IMR-90 (cell line): Measurements from ENCODE around the gene SYT5. TPM values are rescaled to one million over a fixed set of nuclear protein-coding genes. Genes with fewer than 3 reads are reported as not detected.

Experiments used
- ATAC-seq: fragments of 200-7000 bp; cut with Tn5 transposase; 2 replicates; pipeline ENCODE4 v1.9.1; 2020; ENCODE audit warnings: low read depth, mild to moderate bottlenecking, moderate library complexity
- BruUV-seq: library from RNA; stranded (reverse); fragments of 400-500 nt; replicated peaks from 2 replicates; lab custom pipeline; 2021; lab: Mats Ljungman, UMichigan
- CTCF ChIA-PET: fragments of 300-600 bp; formaldehyde crosslinking; extraction: SDS; loops from one replicate; lab custom pipeline; 2021; ENCODE audit warnings: antibody characterized with exemption; lab: Yijun Ruan, JAX
- POLR2A ChIA-PET: fragments of 300-600 bp; sonication (Branson Sonifier 250); formaldehyde crosslinking; loops from one replicate; lab custom pipeline; 2022; ENCODE audit warnings: antibody characterized with exemption; ENCODE audit not compliant: unreplicated experiment; lab: Charles Lee
- DNase-seq: peaks from one replicate; pipeline ENCODE4 v3.0.0; 2013
- H2AFZ ChIP-seq: replicated peaks from 2 replicates; pipeline ENCODE3; 2013; ENCODE audit warnings: low read length, mild to moderate bottlenecking; ENCODE audit not compliant: poor library complexity
- H2AK5ac ChIP-seq: 2 replicates; pipeline ENCODE4 v1.6.1; 2013; ENCODE audit warnings: low read depth, low read length, inconsistent platforms
- H2AK9ac ChIP-seq: replicated peaks from 2 replicates; pipeline ENCODE3; 2013; ENCODE audit warnings: mild to moderate bottlenecking, low read depth, low read length, moderate library complexity; ENCODE audit not compliant: poor library complexity
- H2BK120ac ChIP-seq: 2 replicates; pipeline ENCODE4 v1.6.1; 2013; ENCODE audit warnings: low read depth, low read length, inconsistent platforms
- H2BK15ac ChIP-seq: 3 replicates; pipeline ENCODE4 v1.6.1; 2013; ENCODE audit warnings: low read depth, low read length, inconsistent platforms
- H2BK20ac ChIP-seq: 2 replicates; pipeline ENCODE4 v1.6.1; 2013; ENCODE audit warnings: low read depth, mild to moderate bottlenecking, inconsistent platforms, low read length, moderate library complexity
- H2BK5ac ChIP-seq: 2 replicates; pipeline ENCODE4 v1.6.1; 2013; ENCODE audit warnings: mild to moderate bottlenecking, low read depth, low read length, inconsistent platforms; ENCODE audit not compliant: poor library complexity, severe bottlenecking
- H3K14ac ChIP-seq: replicated peaks from 2 replicates; pipeline ENCODE4 v1.6.1; 2013; ENCODE audit warnings: low read depth, low read length, inconsistent platforms
- H3K18ac ChIP-seq: 2 replicates; pipeline ENCODE4 v1.6.1; 2013; ENCODE audit warnings: low read depth, low read length, control low read depth
- H3K23ac ChIP-seq: 2 replicates; pipeline ENCODE4 v1.6.1; 2013; ENCODE audit warnings: low read depth, low read length, inconsistent platforms
- H3K27ac ChIP-seq: 2 replicates; pipeline ENCODE4 v1.5.1; 2013; ENCODE audit warnings: mild to moderate bottlenecking, control low read depth, low read length; ENCODE audit not compliant: insufficient read depth
- H3K27me3 ChIP-seq: 2 replicates; pipeline ENCODE4 v1.6.1; 2013; ENCODE audit warnings: low read length; ENCODE audit not compliant: control insufficient read depth, insufficient read depth
- H3K36me3 ChIP-seq: 2 replicates; pipeline ENCODE4 v1.6.1; 2013; ENCODE audit warnings: low read length, mixed read lengths; ENCODE audit not compliant: control insufficient read depth, insufficient read depth
- H3K4ac ChIP-seq: 2 replicates; pipeline ENCODE4 v1.6.1; 2013; ENCODE audit warnings: low read depth, low read length, inconsistent platforms
- H3K4me1 ChIP-seq: 2 replicates; pipeline ENCODE4 v1.6.1; 2013; ENCODE audit warnings: low read length, mixed read lengths; ENCODE audit not compliant: control insufficient read depth, insufficient read depth
- H3K4me2 ChIP-seq: 2 replicates; pipeline ENCODE4 v1.6.1; 2013; ENCODE audit warnings: low read depth, mild to moderate bottlenecking, control low read depth, low read length, moderate library complexity
- H3K4me3 ChIP-seq: 2 replicates; pipeline ENCODE4 v1.5.1; 2013; ENCODE audit warnings: low read depth, mild to moderate bottlenecking, control low read depth, low read length, moderate library complexity; ENCODE audit not compliant: insufficient read depth
- H3K56ac ChIP-seq: 2 replicates; pipeline ENCODE4 v1.6.1; 2013; ENCODE audit warnings: low read length, inconsistent platforms; ENCODE audit not compliant: insufficient read depth; ENCODE audit errors: extremely low read depth
- H3K79me1 ChIP-seq, 2 experiments: 2 replicates each; pipeline ENCODE4 v1.6.1; 2013; ENCODE audit warnings: low read length in 2 of 2, inconsistent platforms in 1 of 2, low read depth in 1 of 2
- H3K9ac ChIP-seq: 2 replicates; pipeline ENCODE4 v1.6.1; 2013; ENCODE audit warnings: low read depth, low read length, control low read depth
- H3K9me1 ChIP-seq: 2 replicates; pipeline ENCODE4 v1.6.1; 2013; ENCODE audit warnings: low read length, inconsistent platforms; ENCODE audit not compliant: insufficient read depth
- H3K9me3 ChIP-seq: 2 replicates; pipeline ENCODE4 v1.6.1; 2013; ENCODE audit warnings: low read length; ENCODE audit not compliant: control insufficient read depth, insufficient read depth
- H4K20me1 ChIP-seq: 2 replicates; pipeline ENCODE4 v1.6.1; 2013; ENCODE audit warnings: low read length, inconsistent platforms; ENCODE audit not compliant: insufficient read depth
- H4K5ac ChIP-seq: 2 replicates; pipeline ENCODE4 v1.6.1; 2013; ENCODE audit warnings: mild to moderate bottlenecking, low read depth, low read length, control low read depth
- H4K8ac ChIP-seq, 2 experiments: 2 replicates each; pipeline ENCODE4 v1.6.1; 2013; ENCODE audit warnings: low read depth in 2 of 2, low read length in 2 of 2, control low read depth in 1 of 2, inconsistent platforms in 1 of 2
- H4K91ac ChIP-seq: 2 replicates; pipeline ENCODE4 v1.6.1; 2013; ENCODE audit warnings: low read depth, low read length, inconsistent platforms; ENCODE audit not compliant: insufficient read depth
- BHLHE40 ChIP-seq: fragments of 150-350 bp; IDR thresholded peaks from 2 replicates; pipeline ENCODE4 v1.6.1; 2016; ENCODE audit warnings: mild to moderate bottlenecking, low read depth, low read length
- CEBPB ChIP-seq: IDR thresholded peaks from 2 replicates; pipeline ENCODE4 v1.6.1; 2012; ENCODE audit warnings: low read depth, low read length, improper control_type of control experiment
- CHD1 ChIP-seq: IDR thresholded peaks from 2 replicates; pipeline ENCODE4 v1.6.1; 2012; ENCODE audit warnings: low read depth, low read length, improper control_type of control experiment
- FOS ChIP-seq: fragments of 150-350 bp; IDR thresholded peaks from 2 replicates; pipeline ENCODE4 v1.6.1; 2016; ENCODE audit warnings: low read depth, low read length
- MAFK ChIP-seq: IDR thresholded peaks from 2 replicates; pipeline ENCODE4 v1.6.1; 2012; ENCODE audit warnings: low read depth, low read length, improper control_type of control experiment
- MAZ ChIP-seq: IDR thresholded peaks from 2 replicates; pipeline ENCODE4 v1.6.1; 2012; ENCODE audit warnings: low read depth, mild to moderate bottlenecking, low read length, improper control_type of control experiment, moderate library complexity, borderline replicate concordance
- MXI1 ChIP-seq: IDR thresholded peaks from 2 replicates; pipeline ENCODE4 v1.6.1; 2012; ENCODE audit warnings: low read depth, mild to moderate bottlenecking, low read length, moderate library complexity, borderline replicate concordance
- NFE2L2 ChIP-seq: fragments of 150-350 bp; IDR thresholded peaks from 2 replicates; pipeline ENCODE4 v1.6.1; 2016; ENCODE audit warnings: low read depth, mild to moderate bottlenecking, low read length
- POLR2A ChIP-seq: IDR thresholded peaks from 2 replicates; pipeline ENCODE4 v1.6.1; 2012; ENCODE audit warnings: mild to moderate bottlenecking, low read depth, low read length
- RAD21 ChIP-seq: IDR thresholded peaks from 2 replicates; pipeline ENCODE4 v1.6.1; 2012; ENCODE audit warnings: low read length, improper control_type of control experiment
- RCOR1 ChIP-seq: IDR thresholded peaks from 2 replicates; pipeline ENCODE4 v1.6.1; 2012; ENCODE audit warnings: mild to moderate bottlenecking, low read length, improper control_type of control experiment; ENCODE audit not compliant: insufficient replicate concordance
- RFX5 ChIP-seq: IDR thresholded peaks from 2 replicates; pipeline ENCODE4 v1.8.0; 2012; ENCODE audit warnings: low read depth, mild to moderate bottlenecking, low read length, moderate library complexity
- SMC3 ChIP-seq: fragments of 150-350 bp; IDR thresholded peaks from 2 replicates; pipeline ENCODE4 v1.6.1; 2016; ENCODE audit warnings: low read depth, mild to moderate bottlenecking, antibody characterized with exemption, low read length, moderate library complexity
- WGBS, 2 experiments: methylation state at CpG; one replicate each; pipeline versions ENCODE4 v1.1.5 to v1.1.7; 2013; ENCODE audit warnings: missing lambda C conversion rate in 2 of 2; ENCODE audit not compliant: insufficient read length in 1 of 2; ENCODE audit errors: extremely low coverage in 2 of 2; 5-methylcytosine and 5-hydroxymethylcytosine counted together
- dilution Hi-C: fragments of 300-500 bp; cut with HindIII; formaldehyde crosslinking; loops from one replicate; pipeline ENCODE4 v1.14.3; 2018; ENCODE audit warnings: low sequenced_read_pairs; ENCODE audit not compliant: unreplicated experiment
- in situ Hi-C: fragments of 300-500 bp; cut with MboI; formaldehyde crosslinking; loops from 3 replicates; pipeline ENCODE4 v1.14.3; 2019; ENCODE audit warnings: low sequenced_read_pairs, inconsistent platforms, mixed read lengths
- intact Hi-C: fragments of 100-400 bp; cut with micrococcal nuclease; formaldehyde crosslinking; loops from 2 replicates; pipeline ENCODE4 v1.10.0; 2022
- polyA plus RNA-seq, 3 experiments: library from polyadenylated mRNA; depleted of rRNA; stranded (reverse); fragments of >200 nt; gene quantifications; 2 replicates each; pipeline ENCODE4 v1.2.3, GENCODE V29; 2012; ENCODE audit warnings: low replicate concordance in 1 of 3
- total RNA-seq: library from RNA; depleted of rRNA; stranded (reverse); fragments of >200 nt; gene quantifications from 2 replicates; pipeline ENCODE4 v1.2.3, GENCODE V29; 2012
- TF ChIP-seq, protein P1 (sequence below): fragments of 150-350 bp; IDR thresholded peaks from 2 replicates; pipeline ENCODE4 v1.6.1; 2017; ENCODE audit warnings: mild to moderate bottlenecking, antibody characterized with exemption, low read length, low read depth
- TF ChIP-seq, protein P2 (sequence below): fragments of 150-350 bp; IDR thresholded peaks from 2 replicates; pipeline ENCODE4 v1.6.1; 2016; ENCODE audit warnings: low read depth, mild to moderate bottlenecking, low read length, moderate library complexity, borderline replicate concordance
- TF ChIP-seq, protein P3 (sequence below): conservative IDR thresholded peaks from 2 replicates; pipeline ENCODE4 v1.5.1; 2012; ENCODE audit warnings: mild to moderate bottlenecking, low read depth, low read length, improper control_type of control experiment

The SYT5 gene
- total and polyA plus RNA-seq, 2 of the 4 experiments (the other 2 are of a cell fraction), result under 0.01 to 0.15 TPM

DNA sequence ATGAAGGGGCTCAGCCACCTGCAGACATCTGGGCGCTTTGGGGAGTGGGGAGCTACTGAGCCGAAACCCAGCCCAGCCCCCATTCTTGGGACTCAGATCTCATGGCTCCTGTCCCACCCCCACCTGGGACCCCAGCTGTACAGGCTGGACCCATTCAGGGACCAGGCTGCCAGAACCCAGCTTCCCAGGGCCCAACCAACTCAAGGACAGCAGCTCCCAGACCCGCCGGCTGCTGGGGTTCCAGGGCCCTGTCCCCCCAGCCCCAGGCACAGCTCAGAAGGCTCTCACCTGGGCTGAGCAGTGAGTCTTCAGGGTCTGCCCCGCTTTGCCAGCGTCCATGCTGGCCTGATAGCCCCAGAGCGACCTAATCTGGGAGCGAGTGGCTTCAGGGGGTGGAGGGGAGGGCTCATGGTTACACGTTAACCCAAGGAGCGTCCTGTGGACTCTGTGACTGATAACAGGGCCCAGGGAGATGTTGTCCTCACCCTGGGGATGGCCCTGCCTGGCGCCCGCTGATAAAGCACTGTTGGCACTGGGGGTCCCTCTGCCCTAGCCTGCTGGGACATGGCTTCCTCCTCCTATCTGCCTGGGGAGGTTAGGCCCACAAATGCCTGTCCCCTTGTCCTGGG, 48.4 kb upstream of the SYT5 start, which contains the start of gene TMEM86B:
Gene TMEM86B, minus strand, starts transcription at position 361 of the 629 bp plus-strand sequence. Its CDS starts 22 bp downstream, at position 339.
- no CpG with 5 or more reads among the region's 12 CpGs for WGBS, 2 experiments
- H2BK5ac ChIP-seq, result no peak within 1 kb of the TSS
- no peak within 1 kb of the TSS for H2AK5ac ChIP-seq
- H2AFZ ChIP-seq, result no peak within 1 kb of the TSS
- ChIA-PET POLR2A (no interaction called here), CTCF (no interaction called here)
- H3K4ac ChIP-seq, result no peak within 1 kb of the TSS
- DNase-seq (no peak), ATAC-seq (no peak)
- H2BK120ac ChIP-seq, result no peak within 1 kb of the TSS
- no peak within 1 kb of the TSS for H3K27ac ChIP-seq
- no TSS peak for BruUV-seq
- H2BK15ac ChIP-seq, result no peak within 1 kb of the TSS
- intact Hi-C loops (no loop called here), in situ Hi-C loops (no loop called here), dilution Hi-C loops (no loop called here)
- H3K27me3 ChIP-seq, result no peaks in the 10 kb centered on the region
- 0 out of 2 replicates have a peak, but pooled peaks cover 6% of the 10 kb centered on the region for H3K9me1 ChIP-seq
- H3K23ac ChIP-seq, result no peak within 1 kb of the TSS
- peak within 1 kb of the TSS; percentile 16 for H2AK9ac ChIP-seq
- no peak within 1 kb of the TSS for H3K14ac ChIP-seq
- no peak within 1 kb of the TSS for H2BK20ac ChIP-seq
- no peaks in the 10 kb centered on the region for H3K9me3 ChIP-seq
- no peak within 1 kb of the TSS for H4K91ac ChIP-seq
- no peak within 1 kb of the TSS for H3K4me3 ChIP-seq
- peaks cover 15% of the 10 kb centered on the region for H4K20me1 ChIP-seq
- H3K9ac ChIP-seq, result no peak within 1 kb of the TSS
- H3K36me3 ChIP-seq, result peaks cover 51% of the 10 kb centered on the region
- H3K56ac ChIP-seq, result no peak within 1 kb of the TSS
- H3K18ac ChIP-seq, result no peak within 1 kb of the TSS
- TF ChIP-seq CEBPB, result no peak
- TF ChIP-seq FOS, result no peak
- TF ChIP-seq MAFK, result no peak
- TF ChIP-seq, protein P1, sequence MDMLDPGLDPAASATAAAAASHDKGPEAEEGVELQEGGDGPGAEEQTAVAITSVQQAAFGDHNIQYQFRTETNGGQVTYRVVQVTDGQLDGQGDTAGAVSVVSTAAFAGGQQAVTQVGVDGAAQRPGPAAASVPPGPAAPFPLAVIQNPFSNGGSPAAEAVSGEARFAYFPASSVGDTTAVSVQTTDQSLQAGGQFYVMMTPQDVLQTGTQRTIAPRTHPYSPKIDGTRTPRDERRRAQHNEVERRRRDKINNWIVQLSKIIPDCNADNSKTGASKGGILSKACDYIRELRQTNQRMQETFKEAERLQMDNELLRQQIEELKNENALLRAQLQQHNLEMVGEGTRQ, result no peak
- no peak for TF ChIP-seq BHLHE40
- no peak for TF ChIP-seq MXI1
- TF ChIP-seq, protein P2, sequence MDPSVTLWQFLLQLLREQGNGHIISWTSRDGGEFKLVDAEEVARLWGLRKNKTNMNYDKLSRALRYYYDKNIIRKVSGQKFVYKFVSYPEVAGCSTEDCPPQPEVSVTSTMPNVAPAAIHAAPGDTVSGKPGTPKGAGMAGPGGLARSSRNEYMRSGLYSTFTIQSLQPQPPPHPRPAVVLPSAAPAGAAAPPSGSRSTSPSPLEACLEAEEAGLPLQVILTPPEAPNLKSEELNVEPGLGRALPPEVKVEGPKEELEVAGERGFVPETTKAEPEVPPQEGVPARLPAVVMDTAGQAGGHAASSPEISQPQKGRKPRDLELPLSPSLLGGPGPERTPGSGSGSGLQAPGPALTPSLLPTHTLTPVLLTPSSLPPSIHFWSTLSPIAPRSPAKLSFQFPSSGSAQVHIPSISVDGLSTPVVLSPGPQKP, result no peak
- TF ChIP-seq RFX5, result no peak
- TF ChIP-seq, protein P3, sequence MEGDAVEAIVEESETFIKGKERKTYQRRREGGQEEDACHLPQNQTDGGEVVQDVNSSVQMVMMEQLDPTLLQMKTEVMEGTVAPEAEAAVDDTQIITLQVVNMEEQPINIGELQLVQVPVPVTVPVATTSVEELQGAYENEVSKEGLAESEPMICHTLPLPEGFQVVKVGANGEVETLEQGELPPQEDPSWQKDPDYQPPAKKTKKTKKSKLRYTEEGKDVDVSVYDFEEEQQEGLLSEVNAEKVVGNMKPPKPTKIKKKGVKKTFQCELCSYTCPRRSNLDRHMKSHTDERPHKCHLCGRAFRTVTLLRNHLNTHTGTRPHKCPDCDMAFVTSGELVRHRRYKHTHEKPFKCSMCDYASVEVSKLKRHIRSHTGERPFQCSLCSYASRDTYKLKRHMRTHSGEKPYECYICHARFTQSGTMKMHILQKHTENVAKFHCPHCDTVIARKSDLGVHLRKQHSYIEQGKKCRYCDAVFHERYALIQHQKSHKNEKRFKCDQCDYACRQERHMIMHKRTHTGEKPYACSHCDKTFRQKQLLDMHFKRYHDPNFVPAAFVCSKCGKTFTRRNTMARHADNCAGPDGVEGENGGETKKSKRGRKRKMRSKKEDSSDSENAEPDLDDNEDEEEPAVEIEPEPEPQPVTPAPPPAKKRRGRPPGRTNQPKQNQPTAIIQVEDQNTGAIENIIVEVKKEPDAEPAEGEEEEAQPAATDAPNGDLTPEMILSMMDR, result no peak
- TF ChIP-seq POLR2A, result no peak
- TF ChIP-seq NFE2L2, result no peak
- TF ChIP-seq RCOR1, result no peak
- TF ChIP-seq SMC3, result no peak
- TF ChIP-seq MAZ, result no peak
- TF ChIP-seq RAD21, result no peak
- TF ChIP-seq CHD1, result no peak
- no peaks in the 10 kb centered on the region for H3K4me1 ChIP-seq
- H4K8ac ChIP-seq, result no peak within 1 kb of the TSS
- H3K79me1 ChIP-seq, result peaks cover 3 to 8% of the 10 kb centered on the region in 2 experiments; a peak in 2 of 4 replicates
- H3K4me2 ChIP-seq, result no peak within 1 kb of the TSS
- H4K5ac ChIP-seq, result no peak within 1 kb of the TSS
